Measurements from ENCODE around the gene ISYNA1.

Gene ISYNA1

GRCh38 chr19:18465214-18465963 lies 27.5 kb upstream of the ISYNA1 start:
- no peak overlapping the region for H3K18ac ChIP-seq (ENCODE audit: low read length)
- H3K23ac ChIP-seq (ENCODE audit: low read length) = no peak overlapping the region
- H2BK120ac ChIP-seq (ENCODE audit: low read depth, low read length) = no peak overlapping the region
- WGBS (ENCODE audit: extremely low coverage, insufficient coverage, low lambda C conversion rate) = no CpG with 5 or more reads among the region's 30 CpGs
- H3K4me2 ChIP-seq (ENCODE audit: low read length) = no peak overlapping the region
- no peaks in the 10 kb centered on the region for H3K4me1 ChIP-seq (ENCODE audit: control insufficient read depth, low read depth, low read length)
- H3K4me3 ChIP-seq (ENCODE audit: low read length) = no peak overlapping the region
- no peaks in the 10 kb centered on the region for H3K79me2 ChIP-seq (ENCODE audit: control insufficient read depth, insufficient read depth, low read length)
- peaks cover 2% of the 10 kb centered on the region for H3K36me3 ChIP-seq (ENCODE audit: control insufficient read depth, insufficient read depth, low read length)
- no peaks in the 10 kb centered on the region for H3K27me3 ChIP-seq (ENCODE audit: insufficient read depth, low read length, poor library complexity)
- H3K27ac ChIP-seq (ENCODE audit: low read depth, low read length) = no peak overlapping the region
- no peak overlapping the region for H4K8ac ChIP-seq (ENCODE audit: low read depth, low read length)
- H2AK5ac ChIP-seq (ENCODE audit: low read length) = no peak overlapping the region
- H2BK5ac ChIP-seq (ENCODE audit: low read length) = no peak overlapping the region
- no peak overlapping the region for H2BK15ac ChIP-seq (replicated peaks; ENCODE audit: low read depth)
- H3K9ac ChIP-seq (ENCODE audit: low read length) = no peak overlapping the region
- H4K5ac ChIP-seq (ENCODE audit: low read length) = no peak overlapping the region
- H3K79me1 ChIP-seq (ENCODE audit: low read length) = peaks cover 2% of the 10 kb centered on the region
- H3K4ac ChIP-seq (ENCODE audit: low read depth, low read length) = no peak overlapping the region
- no peak for DNase-seq
- no peak overlapping the region for H3K56ac ChIP-seq (ENCODE audit: low read length)

- no peak overlapping the region for H3K4me3 ChIP-seq (ENCODE audit: low read length)
- H2AK5ac ChIP-seq (ENCODE audit: low read length) = no peak overlapping the region
- H3K9ac ChIP-seq (ENCODE audit: low read length) = no peak overlapping the region
- no peaks in the 10 kb centered on the region for H3K27me3 ChIP-seq (ENCODE audit: insufficient read depth, low read length, poor library complexity)
- H3K4ac ChIP-seq (ENCODE audit: low read depth, low read length) = no peak overlapping the region
- no peak overlapping the region for H2BK120ac ChIP-seq (ENCODE audit: low read depth, low read length)
- DNase-seq = no peak
- no peak overlapping the region for H3K4me2 ChIP-seq (ENCODE audit: low read length)
- no peak overlapping the region for H4K5ac ChIP-seq (ENCODE audit: low read length)
- H3K36me3 ChIP-seq (ENCODE audit: control insufficient read depth, insufficient read depth, low read length) = peaks cover 2% of the 10 kb centered on the region
- no peak overlapping the region for H3K18ac ChIP-seq (ENCODE audit: low read length)
- H3K27ac ChIP-seq (ENCODE audit: low read depth, low read length) = no peak overlapping the region
- no CpG with 5 or more reads among the region's 8 CpGs for WGBS (ENCODE audit: extremely low coverage, insufficient coverage, low lambda C conversion rate)
- no peak overlapping the region for H2BK15ac ChIP-seq (replicated peaks; ENCODE audit: low read depth)
- no peaks in the 10 kb centered on the region for H3K79me2 ChIP-seq (ENCODE audit: control insufficient read depth, insufficient read depth, low read length)
- H3K4me1 ChIP-seq (ENCODE audit: control insufficient read depth, low read depth, low read length) = no peaks in the 10 kb centered on the region
- no peak overlapping the region for H2BK5ac ChIP-seq (ENCODE audit: low read length)
- peaks cover 2% of the 10 kb centered on the region for H3K79me1 ChIP-seq (ENCODE audit: low read length)
- no peak overlapping the region for H4K8ac ChIP-seq (ENCODE audit: low read depth, low read length)
- H3K56ac ChIP-seq (ENCODE audit: low read length) = no peak overlapping the region
- peak overlapping the region; percentile 6 for H3K23ac ChIP-seq (ENCODE audit: low read length)
Measured at GRCh38 chr19:18464646-18465045, 26.7 kb upstream of the ISYNA1 start.

GRCh38 chr19:18461471-18461870 lies 23.5 kb upstream of the ISYNA1 start:
- no peak overlapping the region for H4K5ac ChIP-seq (ENCODE audit: low read length)
- H3K27me3 ChIP-seq (ENCODE audit: insufficient read depth, low read length, poor library complexity) = no peaks in the 10 kb centered on the region
- peaks cover 2% of the 10 kb centered on the region for H3K36me3 ChIP-seq (ENCODE audit: control insufficient read depth, insufficient read depth, low read length)
- no peak overlapping the region for H4K8ac ChIP-seq (ENCODE audit: low read depth, low read length)
- H2BK15ac ChIP-seq (replicated peaks; ENCODE audit: low read depth) = no peak overlapping the region
- H3K56ac ChIP-seq (ENCODE audit: low read length) = no peak overlapping the region
- no peak overlapping the region for H2BK5ac ChIP-seq (ENCODE audit: low read length)
- no peak overlapping the region for H3K18ac ChIP-seq (ENCODE audit: low read length)
- no peak for DNase-seq
- H2AK5ac ChIP-seq (ENCODE audit: low read length) = no peak overlapping the region
- no peak overlapping the region for H3K4me3 ChIP-seq (ENCODE audit: low read length)
- no peak overlapping the region for H3K27ac ChIP-seq (ENCODE audit: low read depth, low read length)
- peaks cover 3% of the 10 kb centered on the region for H3K4me1 ChIP-seq (ENCODE audit: control insufficient read depth, low read depth, low read length)
- no peak overlapping the region for H3K23ac ChIP-seq (ENCODE audit: low read length)
- no peak overlapping the region for H3K4me2 ChIP-seq (ENCODE audit: low read length)
- no peak overlapping the region for H2BK120ac ChIP-seq (ENCODE audit: low read depth, low read length)
- no CpG with 5 or more reads among the region's 22 CpGs for WGBS (ENCODE audit: extremely low coverage, insufficient coverage, low lambda C conversion rate)
- no peaks in the 10 kb centered on the region for H3K79me2 ChIP-seq (ENCODE audit: control insufficient read depth, insufficient read depth, low read length)
- peaks cover 2% of the 10 kb centered on the region for H3K79me1 ChIP-seq (ENCODE audit: low read length)
- H3K4ac ChIP-seq (ENCODE audit: low read depth, low read length) = no peak overlapping the region
- H3K9ac ChIP-seq (ENCODE audit: low read length) = no peak overlapping the region

- no peak overlapping the region for H3K56ac ChIP-seq (ENCODE audit: low read length)
- no peak overlapping the region for H3K18ac ChIP-seq (ENCODE audit: low read length)
- H2AK5ac ChIP-seq (ENCODE audit: low read length) = no peak overlapping the region
- H3K23ac ChIP-seq (ENCODE audit: low read length) = no peak overlapping the region
- H3K4me3 ChIP-seq (ENCODE audit: low read length) = no peak overlapping the region
- no CpG with 5 or more reads among the region's 12 CpGs for WGBS (ENCODE audit: extremely low coverage, insufficient coverage, low lambda C conversion rate)
- no peak overlapping the region for H2BK15ac ChIP-seq (replicated peaks; ENCODE audit: low read depth)
- no peak overlapping the region for H3K27ac ChIP-seq (ENCODE audit: low read depth, low read length)
- H4K5ac ChIP-seq (ENCODE audit: low read length) = no peak overlapping the region
- H3K79me2 ChIP-seq (ENCODE audit: control insufficient read depth, insufficient read depth, low read length) = no peaks in the 10 kb centered on the region
- H3K27me3 ChIP-seq (ENCODE audit: insufficient read depth, low read length, poor library complexity) = no peaks in the 10 kb centered on the region
- no peak overlapping the region for H3K4me2 ChIP-seq (ENCODE audit: low read length)
- no peak overlapping the region for H2BK5ac ChIP-seq (ENCODE audit: low read length)
- no peaks in the 10 kb centered on the region for H3K79me1 ChIP-seq (ENCODE audit: low read length)
- no peak overlapping the region for H3K4ac ChIP-seq (ENCODE audit: low read depth, low read length)
- no peak overlapping the region for H2BK120ac ChIP-seq (ENCODE audit: low read depth, low read length)
- no peak overlapping the region for H3K9ac ChIP-seq (ENCODE audit: low read length)
- no peak overlapping the region for H4K8ac ChIP-seq (ENCODE audit: low read depth, low read length)
- peaks cover 2% of the 10 kb centered on the region for H3K36me3 ChIP-seq (ENCODE audit: control insufficient read depth, insufficient read depth, low read length)
- H3K4me1 ChIP-seq (ENCODE audit: control insufficient read depth, low read depth, low read length) = peaks cover 3% of the 10 kb centered on the region
- DNase-seq = no peak
Measured at GRCh38 chr19:18460900-18461299, 23.0 kb upstream of the ISYNA1 start.

GRCh38 chr19:18457483-18458331 lies 19.8 kb upstream of the ISYNA1 start:
- no peak overlapping the region for H3K4me2 ChIP-seq (ENCODE audit: low read length)
- no peak overlapping the region for H2BK15ac ChIP-seq (replicated peaks; ENCODE audit: low read depth)
- no peaks in the 10 kb centered on the region for H3K79me1 ChIP-seq (ENCODE audit: low read length)
- no CpG with 5 or more reads among the region's 21 CpGs for WGBS (ENCODE audit: extremely low coverage, insufficient coverage, low lambda C conversion rate)
- no peak overlapping the region for H3K27ac ChIP-seq (ENCODE audit: low read depth, low read length)
- no peaks in the 10 kb centered on the region for H3K27me3 ChIP-seq (ENCODE audit: insufficient read depth, low read length, poor library complexity)
- no peak overlapping the region for H2AK5ac ChIP-seq (ENCODE audit: low read length)
- peaks cover 3% of the 10 kb centered on the region for H3K4me1 ChIP-seq (ENCODE audit: control insufficient read depth, low read depth, low read length)
- peak; percentile 42 for DNase-seq
- H3K4ac ChIP-seq (ENCODE audit: low read depth, low read length) = no peak overlapping the region
- no peak overlapping the region for H4K8ac ChIP-seq (ENCODE audit: low read depth, low read length)
- H3K9ac ChIP-seq (ENCODE audit: low read length) = no peak overlapping the region
- H4K5ac ChIP-seq (ENCODE audit: low read length) = no peak overlapping the region
- H3K36me3 ChIP-seq (ENCODE audit: control insufficient read depth, insufficient read depth, low read length) = peaks cover 2% of the 10 kb centered on the region
- H3K18ac ChIP-seq (ENCODE audit: low read length) = no peak overlapping the region
- H3K56ac ChIP-seq (ENCODE audit: low read length) = peak overlapping the region; percentile 15
- no peak overlapping the region for H2BK5ac ChIP-seq (ENCODE audit: low read length)
- H3K4me3 ChIP-seq (ENCODE audit: low read length) = no peak overlapping the region
- H3K79me2 ChIP-seq (ENCODE audit: control insufficient read depth, insufficient read depth, low read length) = no peaks in the 10 kb centered on the region
- H3K23ac ChIP-seq (ENCODE audit: low read length) = no peak overlapping the region
- H2BK120ac ChIP-seq (ENCODE audit: low read depth, low read length) = no peak overlapping the region
